LHCN-M2 (cell line): ENCODE results near the gene USP31. TPM values are rescaled to one million over a fixed set of nuclear protein-coding genes. Genes with fewer than 3 reads are reported as not detected.
"Not testable (repeated sequence)": the region's sequence is repeated elsewhere in the genome, so short reads cannot be mapped to it uniquely, and the experiment has no call there.

Experiments used
- DNase-seq: peaks from one replicate; pipeline ENCODE4 v3.0.0-alpha.2; 2012; ENCODE audit warnings: low read depth
- total RNA-seq: library from RNA; depleted of rRNA; stranded (reverse); fragments of >200 nt; gene quantifications from 2 replicates; pipeline ENCODE4 v1.2.3, GENCODE V29; 2014

The USP31 gene
- total RNA-seq, 1 experiment from 2014 or later, result 7.7 TPM

GRCh38 chr16:23094136-23094535, 55.1 kb downstream of the USP31 start:
- DNase-seq, result not testable (repeated sequence)

DNA sequence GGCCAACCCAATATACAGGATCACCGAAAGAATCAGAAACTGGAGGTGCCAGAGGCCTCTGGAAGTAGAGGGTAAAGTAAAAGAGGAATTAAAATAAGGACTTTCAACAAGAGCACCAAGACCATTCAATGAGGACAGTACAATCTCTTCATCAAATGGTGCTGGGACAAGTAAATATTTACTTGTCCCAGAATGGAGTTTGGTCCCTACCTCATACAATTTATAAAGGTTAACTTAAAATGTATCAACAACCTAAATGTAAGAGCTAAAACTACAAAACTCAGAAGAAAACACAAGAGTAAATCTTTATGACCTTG, 56.5 kb downstream of the USP31 start:
- DNase-seq, result no peak

- DNase-seq, result no peak
Observed at GRCh38 chr16:23092072-23092800, 57.0 kb downstream of the USP31 start.

DNA sequence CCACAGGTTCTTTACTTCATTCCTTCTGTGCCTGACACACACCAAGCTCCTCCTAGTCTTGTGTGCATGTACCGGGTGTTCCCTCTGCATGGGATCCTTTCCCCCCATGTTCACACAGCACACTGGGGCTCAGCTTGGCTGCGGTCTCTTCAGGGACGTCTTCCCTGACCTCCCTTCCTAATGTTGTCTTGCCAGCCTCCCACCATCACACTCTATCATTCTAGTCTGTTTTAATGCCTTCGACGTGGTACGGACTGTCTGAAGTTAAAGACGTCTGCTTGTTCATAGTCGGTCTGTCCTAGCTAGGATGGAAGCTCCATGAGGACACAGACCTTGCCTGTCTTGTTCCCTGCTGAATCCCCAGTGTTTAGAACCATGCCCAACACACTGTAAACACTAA, 60.1 kb downstream of the USP31 start:
- no peak for DNase-seq

- no peak for DNase-seq
Observed at GRCh38 chr16:23088018-23088417, 61.2 kb downstream of the USP31 start.

DNA sequence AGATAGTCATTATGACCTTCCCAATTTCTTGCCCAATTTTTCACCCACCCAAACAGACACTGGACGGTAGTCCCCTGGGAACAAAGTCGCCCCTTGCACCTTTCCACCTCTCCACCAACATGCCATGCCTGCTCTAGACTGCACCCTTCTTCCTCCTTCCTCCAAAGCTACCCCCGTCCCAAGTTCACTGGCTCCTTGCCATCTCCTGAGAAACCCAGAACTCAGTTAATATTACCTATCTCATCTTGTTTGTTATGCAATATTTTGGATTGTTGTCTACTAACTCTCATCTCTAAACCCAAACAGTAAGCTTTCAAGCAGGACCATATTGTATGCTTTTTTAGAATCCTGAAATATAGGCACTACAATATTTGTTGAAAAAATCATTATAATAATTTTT, 63.3 kb downstream of the USP31 start:
- DNase-seq, result no peak

DNA sequence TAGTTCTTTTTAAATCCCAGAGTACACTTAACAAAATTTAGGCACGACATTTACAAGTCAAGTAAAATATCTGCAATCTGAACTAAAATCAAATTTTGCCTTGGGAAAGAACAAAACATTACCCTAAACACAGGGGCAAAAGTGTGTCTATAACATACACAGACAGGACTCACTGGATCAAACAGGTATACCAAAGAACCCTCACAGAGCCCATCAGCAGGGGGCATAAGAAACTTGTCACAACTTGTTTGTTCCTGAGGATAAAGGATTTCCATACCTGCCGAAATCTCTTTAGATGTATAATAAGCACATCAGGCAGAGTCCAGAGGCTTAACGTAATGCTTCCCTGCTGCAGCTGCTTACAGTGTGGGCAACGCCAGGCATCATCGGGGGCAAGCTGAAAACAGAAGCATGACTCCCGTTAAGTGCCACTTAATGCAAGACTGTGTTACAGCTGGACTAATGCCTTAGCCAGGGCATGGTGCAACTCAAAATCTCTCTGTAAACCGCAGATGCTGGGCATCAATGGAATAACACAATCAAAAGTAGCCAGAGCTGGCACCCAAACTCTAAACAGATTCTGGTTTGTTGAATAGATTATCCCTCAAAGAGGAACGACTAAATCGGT, 67.0 kb downstream of the USP31 start:
- DNase-seq, result peak; percentile 11

DNA sequence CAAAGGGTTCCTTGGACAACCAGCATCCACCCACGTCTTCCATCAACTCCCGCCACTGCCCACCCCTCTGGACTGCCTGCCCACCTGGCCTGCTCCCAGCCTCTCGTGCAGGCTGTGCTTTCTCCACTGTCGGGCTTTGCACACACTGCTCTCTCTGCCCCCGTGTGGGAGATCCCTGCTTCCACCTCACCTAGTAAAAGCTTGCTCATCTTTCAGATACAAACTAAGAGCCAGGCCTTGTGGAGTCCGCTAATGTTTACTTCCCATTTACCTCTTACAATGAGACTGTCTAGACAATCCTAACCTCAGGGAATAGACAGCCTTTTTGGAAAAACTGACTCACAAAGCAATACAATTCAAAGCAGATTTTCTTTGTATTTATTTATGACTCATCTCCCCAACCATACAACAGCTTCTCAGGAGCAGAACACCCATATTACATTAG, 67.6 kb downstream of the USP31 start:
- DNase-seq, result peak; percentile 47

DNA sequence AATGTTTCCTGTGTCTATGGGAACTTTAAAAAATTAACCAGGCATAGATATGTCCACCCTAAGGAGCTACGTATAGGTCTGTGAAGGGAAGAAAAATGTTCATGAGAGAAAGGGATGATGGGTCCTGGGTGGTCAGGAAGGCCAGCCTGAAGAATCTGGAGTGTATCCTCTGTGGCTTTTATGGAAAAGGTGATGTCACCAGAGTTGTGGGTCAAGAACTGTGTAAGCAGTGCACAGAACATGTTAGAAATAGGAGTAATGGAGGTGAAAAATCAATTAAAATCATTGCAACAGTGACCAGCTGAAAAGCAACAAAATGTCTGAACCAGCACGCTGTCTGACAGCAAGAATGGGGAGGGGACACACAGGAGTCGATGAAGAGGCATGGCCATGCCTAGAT, 68.5 kb downstream of the USP31 start:
- no peak for DNase-seq

- DNase-seq, result no peak
Observed at GRCh38 chr16:23080329-23080728, 68.9 kb downstream of the USP31 start.

DNA sequence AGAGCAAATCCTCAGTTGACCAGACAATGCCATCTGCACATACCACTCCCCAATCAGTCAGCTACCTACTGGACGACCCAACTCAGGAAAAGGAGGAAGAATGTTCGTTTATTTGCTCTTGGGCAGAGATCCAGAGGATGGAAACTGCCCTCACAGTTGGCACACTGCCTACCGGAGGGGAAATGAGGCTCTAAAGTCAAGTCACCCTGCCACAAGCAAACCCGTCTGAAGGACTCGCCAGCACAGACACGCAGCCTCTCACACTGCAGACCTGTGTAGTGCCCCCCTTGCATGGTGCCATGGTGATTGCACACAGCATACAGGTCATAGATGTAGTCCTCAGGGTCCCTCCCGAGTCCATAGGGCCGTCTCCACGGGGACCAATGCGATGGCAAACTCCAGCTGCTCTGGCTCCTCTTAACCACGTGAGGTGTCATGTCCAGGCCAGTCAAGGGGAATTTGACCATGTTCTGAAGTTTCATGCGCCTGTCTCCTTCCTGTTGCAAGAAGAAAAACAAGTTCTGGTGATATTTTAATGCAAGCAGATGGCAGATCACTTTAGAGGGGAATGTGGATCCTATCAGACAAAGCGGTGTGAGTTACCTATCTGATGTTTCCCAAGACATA, 69.5 kb downstream of the USP31 start:
- no peak for DNase-seq

DNA sequence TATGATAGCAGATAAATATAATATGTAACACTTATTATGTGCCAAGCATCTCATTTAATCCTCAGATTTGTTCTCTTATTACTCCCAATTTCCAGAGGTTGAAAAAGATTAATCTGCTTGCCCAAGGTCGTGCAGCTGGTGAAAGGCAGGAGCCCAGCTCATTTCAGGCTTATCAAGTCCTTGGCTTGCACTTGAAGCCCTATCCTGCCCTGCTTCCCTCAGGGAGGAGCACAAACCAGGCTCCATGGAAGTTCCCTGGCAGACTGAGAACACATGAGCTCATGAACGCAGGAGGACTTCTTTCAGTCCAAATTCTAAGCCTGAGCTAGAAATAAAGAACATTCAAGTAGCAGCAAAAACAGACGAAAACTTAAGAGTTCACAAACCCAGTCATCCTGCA, 74.8 kb downstream of the USP31 start:
- DNase-seq, result no peak

GRCh38 chr16:23072769-23073549, 76.3 kb downstream of the USP31 start:
- DNase-seq, result no peak

- DNase-seq, result no peak
Observed at GRCh38 chr16:23072084-23072599, 77.1 kb downstream of the USP31 start.

- DNase-seq, result no peak
Observed at GRCh38 chr16:23071196-23072083, 77.8 kb downstream of the USP31 start.

GRCh38 chr16:23069844-23070243, 79.4 kb downstream of the USP31 start:
- no peak for DNase-seq

DNA sequence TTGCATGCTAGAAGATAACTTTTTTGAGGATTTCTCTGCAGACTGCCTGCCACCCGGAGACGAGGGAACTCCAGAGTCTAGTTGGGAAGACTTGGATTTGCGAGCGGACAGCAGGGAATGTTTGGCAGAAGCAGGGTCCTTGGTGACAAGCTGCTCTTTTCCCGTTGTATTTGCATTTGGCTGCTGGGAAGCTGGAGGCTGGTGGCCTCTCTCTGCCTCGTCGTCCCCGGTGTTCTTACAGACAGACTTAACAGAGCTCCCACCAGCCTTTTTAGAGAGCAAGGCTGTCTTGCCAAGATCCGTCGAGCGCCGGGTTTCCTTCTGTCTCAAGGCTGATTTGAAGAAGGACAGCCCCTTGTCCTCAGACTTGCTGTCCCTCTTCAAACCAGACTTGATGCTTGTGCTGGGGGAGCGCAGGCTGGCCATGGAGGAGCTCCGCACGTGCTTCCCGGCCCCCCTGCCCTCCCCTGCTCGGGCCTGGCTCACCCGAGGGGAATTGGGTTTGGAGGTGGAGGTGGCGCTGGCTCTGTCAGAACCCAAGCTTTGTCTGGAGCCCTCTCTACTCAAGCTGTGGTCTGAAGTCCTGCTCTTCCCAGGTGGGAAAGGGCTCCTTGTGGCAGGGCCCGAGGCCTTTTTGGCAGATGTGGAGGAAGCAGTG, 81.0 kb downstream of the USP31 start:
- DNase-seq, result no peak

- DNase-seq, result no peak
Observed at GRCh38 chr16:23066676-23067075, 82.6 kb downstream of the USP31 start.

DNA sequence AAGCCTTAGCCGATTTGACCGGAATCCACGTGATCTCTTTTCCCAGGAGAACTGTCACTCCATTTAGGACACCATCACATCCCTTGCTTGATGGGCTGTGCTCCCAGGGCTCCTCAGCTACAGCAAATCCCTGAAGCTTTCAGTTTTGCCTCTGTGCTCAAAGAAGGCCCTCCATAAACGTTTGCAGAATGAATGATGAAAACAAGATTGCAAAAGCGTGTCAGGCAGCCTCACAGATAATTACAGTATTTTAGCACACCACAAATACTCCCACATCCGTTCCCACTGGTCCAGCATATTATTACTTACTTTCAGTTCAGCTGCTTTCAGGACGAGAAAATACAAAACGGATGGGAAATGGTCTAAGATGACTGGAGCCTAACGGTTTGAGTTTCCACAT, 84.6 kb downstream of the USP31 start:
- no peak for DNase-seq

GRCh38 chr16:23062524-23062923, 86.7 kb downstream of the USP31 start:
- no peak for DNase-seq
